Measurements from ENCODE around the gene MBD2.
A peak's percentile ranks its signal among the peaks of the same experiment; 100 is the strongest.
"Not testable (repeated sequence)": the region's sequence is repeated elsewhere in the genome, so short reads cannot be mapped to it uniquely, and the experiment has no call there.

Gene MBD2

DNA sequence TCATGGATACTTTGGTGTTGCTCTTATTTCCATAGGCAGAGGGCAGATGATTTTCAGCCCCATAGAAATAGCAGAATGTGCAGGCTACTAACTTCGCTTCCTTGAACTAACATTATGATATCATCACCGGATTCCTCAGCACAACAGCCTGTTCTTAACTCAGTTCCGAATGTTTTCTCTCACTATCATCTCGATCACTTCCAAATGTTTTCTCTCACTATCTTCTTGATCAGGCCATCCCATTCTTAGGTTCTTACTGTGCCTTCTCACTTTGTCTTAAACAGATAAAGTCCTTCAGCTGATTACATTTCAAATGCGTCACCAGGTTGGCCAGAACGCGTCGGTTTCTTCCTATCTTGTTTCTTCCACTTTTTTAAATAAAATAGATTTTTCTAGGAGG is 11.4 kb upstream of the MBD2 start:
- DNase-seq = no peak

- DNase-seq = no peak
These were observed 9.3 kb upstream of the MBD2 start for GRCh38 chr18:54233747-54234146.

DNA sequence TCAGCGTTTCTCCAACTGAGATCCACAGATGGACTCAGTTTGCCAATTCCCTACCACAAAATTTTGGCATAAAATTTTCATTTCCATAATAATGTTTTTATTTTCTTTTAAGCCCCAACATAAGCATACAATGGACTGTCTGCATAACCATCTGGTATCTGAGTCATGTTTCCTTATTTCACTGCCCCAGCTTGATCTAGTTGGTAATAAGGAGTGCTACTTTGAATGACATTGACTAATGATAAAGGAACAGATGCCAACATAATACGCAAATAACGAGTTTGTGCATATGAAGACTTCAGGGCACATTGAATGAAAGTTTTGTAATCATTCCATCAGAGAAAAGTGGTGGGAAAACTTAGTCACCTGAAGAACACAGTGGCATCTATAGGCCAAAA is 8.8 kb upstream of the MBD2 start:
- DNase-seq = peak; percentile 46

DNA sequence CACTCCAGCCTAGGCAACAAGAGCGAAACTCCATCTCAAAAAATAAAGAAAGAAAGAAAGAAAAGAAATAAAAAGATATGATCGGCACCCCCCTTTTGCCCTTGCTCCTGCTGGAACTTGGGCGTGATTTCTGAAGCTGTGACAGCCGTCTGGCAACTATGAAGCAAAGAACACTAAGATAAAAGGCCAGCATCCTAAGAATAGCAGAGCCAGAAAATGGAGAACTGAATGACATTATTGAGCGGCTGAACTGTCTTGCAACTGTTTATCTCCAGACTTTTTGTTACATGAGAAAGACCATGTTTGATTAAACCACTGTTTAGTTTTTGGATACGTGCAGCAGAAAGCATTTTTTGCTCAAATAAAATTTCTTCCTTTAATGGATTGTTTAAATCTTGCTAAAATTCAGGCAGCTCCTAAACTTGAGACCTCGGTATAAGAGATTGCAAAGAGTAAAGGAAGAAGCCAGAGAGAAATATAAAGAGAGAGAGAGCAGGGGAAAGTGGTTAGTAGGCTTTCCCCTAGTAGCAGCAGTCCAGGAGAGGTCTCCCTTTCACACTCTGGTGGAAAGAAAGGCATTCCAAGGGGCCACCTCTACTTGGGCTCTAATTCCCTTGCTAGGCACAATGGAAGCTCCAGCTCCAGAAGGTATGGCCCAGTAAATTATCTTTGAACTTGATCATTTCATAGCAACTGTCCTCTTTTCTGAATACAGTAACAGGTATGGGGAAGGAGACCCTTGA is 8.2 kb upstream of the MBD2 start:
- DNase-seq = no peak

DNA sequence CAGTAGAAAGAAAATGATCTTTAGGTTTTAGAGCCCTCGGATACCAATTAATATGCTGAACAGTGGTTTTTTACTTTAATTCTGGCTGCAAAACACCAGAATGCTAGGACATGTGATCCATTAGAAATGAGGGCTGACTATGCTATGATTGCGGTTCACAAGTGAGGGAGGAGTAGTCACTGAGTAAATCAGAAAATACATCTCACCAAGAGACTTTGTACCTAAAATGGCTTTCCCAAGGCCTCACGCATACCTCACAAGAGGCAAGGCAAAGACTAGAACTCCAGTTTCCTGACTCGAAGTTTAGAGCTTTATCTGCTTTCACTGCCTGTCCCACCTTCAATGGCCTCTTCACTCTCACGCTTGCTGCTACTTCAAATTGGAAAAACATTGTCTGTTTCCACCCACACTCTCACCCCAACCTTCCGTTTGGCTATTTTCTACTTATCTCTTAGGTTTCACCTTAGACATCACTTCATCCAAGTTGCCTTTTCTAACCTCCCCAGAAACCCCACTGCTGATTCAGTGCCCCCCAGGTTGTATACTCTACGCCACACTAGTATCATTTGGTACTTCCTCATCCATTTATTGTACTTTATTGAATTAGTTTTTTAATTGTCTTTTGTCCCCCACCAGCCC is 5.1 kb upstream of the MBD2 start:
- no peak for DNase-seq

GRCh38 chr18:54228364-54228763 is 3.9 kb upstream of the MBD2 start:
- DNase-seq = no peak

DNA sequence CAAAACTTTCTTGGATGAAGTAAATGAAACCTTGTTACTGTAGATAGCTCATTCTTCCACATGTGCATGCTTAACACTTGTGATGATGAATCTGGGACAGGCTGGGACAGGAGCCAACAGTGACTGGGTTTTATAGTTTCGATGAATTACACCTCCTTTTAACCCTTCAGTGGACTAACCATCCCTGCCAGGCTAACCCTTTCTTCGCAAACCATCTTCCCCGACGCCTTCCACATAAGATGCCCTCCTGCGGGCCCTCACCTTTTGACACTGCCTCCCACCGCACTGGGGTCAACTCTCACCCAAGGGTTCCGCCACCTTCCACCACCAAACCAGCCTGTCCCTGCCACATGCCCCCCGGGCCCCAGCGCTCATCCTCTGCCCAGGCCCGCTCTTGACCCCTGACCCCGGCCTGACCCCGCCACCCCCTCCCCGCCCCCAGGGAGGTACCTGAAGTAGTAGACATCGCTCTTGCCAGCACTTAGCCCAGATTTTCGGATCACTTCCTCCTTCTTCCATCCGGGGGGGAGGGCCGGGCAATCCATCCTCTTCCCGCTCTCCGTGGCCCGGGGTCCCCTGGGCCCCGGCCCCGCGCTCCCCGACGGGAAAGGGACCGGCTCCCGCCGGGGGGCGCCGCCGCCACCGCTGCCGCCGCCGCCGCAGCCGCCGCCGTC is 764 bp downstream of the MBD2 start:
- DNase-seq = peak; percentile 59

GRCh38 chr18:54222922-54223567 is 1.4 kb downstream of the MBD2 start:
- no peak for DNase-seq

GRCh38 chr18:54220406-54220805 is 4.1 kb downstream of the MBD2 start:
- no peak for DNase-seq

GRCh38 chr18:54218803-54219202 is 5.7 kb downstream of the MBD2 start:
- DNase-seq = not testable (repeated sequence)

- no peak for DNase-seq
These were observed 6.2 kb downstream of the MBD2 start for GRCh38 chr18:54218299-54218698.

- DNase-seq = no peak
These were observed 6.8 kb downstream of the MBD2 start for GRCh38 chr18:54217624-54218023.

DNA sequence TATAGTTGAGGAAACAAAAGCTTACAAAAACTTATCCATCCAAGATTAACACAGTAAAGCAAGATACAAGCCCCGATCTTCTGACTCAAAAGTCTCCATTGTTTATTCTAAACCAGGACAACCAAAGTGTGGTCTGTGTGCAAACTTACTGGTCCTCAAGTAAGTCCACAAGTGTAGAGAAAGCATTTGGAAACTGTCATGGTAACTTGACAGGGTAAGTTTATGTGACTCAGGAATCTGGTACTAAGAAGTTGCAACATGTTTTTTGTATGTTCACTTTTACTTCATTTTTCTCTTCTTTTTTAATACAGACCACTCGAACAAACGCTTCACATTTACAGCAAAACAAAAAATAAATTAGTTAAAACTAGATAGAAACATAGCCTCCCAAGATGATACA is 9.4 kb downstream of the MBD2 start:
- no peak for DNase-seq

- DNase-seq = no peak
These were observed 14.0 kb downstream of the MBD2 start for GRCh38 chr18:54210463-54210862.

DNA sequence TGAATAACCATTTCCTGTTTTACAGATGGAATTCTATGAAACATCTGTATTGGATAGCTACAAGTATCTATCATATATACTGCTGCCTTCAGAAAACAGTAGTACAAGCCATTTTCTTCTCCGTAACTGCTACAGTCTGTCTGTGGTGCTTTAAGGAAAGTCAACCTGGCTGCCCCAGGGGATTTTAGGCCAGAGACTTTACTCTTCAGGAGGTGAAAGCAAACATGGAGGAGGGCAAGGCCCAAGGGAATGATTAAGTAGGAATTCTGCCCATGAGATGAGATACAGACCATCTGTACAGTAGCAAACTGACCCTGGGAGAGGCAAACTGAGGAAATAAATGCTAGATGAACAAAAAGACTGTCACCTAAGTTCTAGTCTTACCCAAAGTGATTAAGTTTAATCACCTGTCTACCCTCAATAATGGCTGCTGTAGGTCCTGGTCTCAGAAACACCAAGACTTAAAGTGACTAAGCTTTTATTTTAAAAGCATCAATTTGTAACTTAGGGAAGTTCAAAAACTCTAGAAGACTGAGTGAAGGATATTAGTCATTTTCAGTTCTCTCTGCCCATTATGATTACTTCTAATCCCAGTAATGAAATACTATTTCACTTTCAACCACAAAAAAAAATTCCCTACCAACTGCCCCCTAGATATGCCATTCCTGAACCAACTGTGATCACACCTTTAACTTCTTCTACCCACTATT is 14.8 kb downstream of the MBD2 start:
- DNase-seq = no peak

DNA sequence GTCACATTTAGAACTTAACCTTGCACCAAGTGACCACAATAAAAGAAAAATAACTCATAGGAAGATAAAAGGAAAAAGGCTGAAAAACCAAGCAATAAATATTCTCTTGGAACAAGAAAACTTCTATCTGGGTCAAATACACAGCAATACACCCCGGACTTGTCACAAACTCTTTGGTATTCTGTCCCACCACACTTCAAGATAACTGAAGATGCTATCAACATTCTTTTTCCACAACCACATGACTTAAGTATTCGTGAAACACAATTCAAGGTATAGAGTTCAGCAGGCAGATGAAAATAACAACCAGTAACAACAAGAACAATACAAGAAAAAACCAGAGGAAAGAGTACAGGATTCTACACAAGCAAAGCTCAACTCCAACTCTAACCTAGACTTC is 18.0 kb downstream of the MBD2 start:
- no peak for DNase-seq

DNA sequence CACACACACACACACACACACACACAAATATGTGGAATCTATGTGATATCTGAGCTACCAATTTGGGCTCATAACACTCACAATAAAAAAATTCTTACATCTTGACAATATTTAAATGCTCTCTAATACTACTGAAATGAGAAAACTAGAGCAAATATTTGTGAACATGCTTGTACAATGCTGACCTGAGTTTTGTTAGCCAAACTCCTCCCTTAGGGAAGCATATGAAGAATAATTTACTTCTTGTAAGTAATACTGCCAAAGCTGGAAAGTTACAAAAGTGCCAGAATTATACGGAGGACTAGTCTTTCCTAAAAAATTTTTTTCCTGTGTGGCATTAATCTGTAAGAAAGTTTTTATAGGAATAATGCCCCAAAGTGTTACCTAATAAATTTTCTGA is 18.5 kb downstream of the MBD2 start:
- no peak for DNase-seq

- not testable (repeated sequence) for DNase-seq
These were observed 19.0 kb downstream of the MBD2 start for GRCh38 chr18:54205448-54205847.

GRCh38 chr18:54204883-54205282 is 19.6 kb downstream of the MBD2 start:
- DNase-seq = no peak

DNA sequence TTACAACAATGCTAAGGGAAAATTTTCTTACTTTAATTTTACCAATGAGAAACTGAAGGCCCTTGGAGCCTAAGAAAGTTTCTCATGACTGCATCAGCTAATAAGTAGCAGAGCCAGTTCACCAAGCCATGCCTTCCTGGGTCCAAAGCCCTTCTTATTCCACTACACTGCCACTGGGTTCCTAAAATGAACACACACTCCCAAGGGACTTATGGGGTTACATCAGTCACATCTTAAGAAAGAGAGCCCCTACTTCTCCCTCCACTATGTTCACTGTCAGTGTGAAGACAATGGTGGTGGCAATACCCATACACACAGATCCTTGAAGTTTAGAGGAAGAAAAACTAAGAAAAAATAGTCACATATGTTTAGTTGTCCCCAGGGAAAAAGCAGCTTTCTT is 20.6 kb downstream of the MBD2 start:
- no peak for DNase-seq

DNA sequence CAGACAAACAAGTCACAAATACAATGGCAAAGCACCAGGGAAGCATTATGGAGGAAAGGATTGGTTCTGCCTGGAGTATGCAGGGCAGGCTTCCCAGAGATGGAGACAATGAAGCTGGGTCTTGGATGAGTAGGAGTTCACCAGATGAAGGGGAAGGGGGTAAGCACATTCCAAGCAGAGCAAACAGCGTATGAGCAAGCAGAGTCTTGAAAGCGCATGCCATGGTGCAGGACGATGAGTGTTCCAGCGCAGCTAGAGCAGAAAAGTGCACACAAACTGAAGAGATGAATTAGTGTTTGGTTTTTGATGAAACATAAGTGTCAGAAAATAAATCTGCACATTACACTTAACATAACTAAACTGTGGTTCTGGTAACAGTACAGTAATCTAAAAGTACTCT is 21.6 kb downstream of the MBD2 start:
- no peak for DNase-seq

DNA sequence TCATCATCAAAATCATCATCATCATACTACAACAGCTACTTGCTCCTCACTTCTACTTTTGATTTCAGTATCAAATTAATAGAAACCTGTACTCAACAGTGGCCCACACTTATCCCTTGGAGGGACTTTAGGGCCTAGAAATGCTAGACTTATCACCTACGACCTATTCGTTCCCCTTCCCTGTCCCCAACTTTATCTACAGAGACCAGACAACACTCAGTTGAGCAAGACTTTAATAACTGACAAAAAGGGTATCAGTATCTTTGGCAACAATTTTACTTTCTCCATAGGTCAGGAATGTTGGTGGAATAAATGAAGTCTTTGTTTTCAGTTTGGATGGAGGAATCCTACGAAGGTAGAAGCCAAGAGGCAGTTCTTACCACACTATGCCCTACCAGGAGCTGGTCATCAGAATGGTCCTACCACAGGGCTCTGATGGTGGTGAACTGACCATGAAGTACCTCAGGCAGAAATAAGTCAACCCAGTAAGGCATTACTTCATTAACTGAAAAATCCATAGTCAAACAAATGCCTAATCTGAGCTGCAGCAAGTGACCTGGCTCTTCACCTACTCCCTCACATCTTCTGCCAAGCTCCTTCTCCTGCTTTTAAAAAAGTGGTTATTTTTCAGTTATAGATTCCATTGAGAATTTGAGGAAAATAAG is 26.6 kb downstream of the MBD2 start:
- no peak for DNase-seq

GRCh38 chr18:54193786-54194185 is 30.7 kb downstream of the MBD2 start:
- no peak for DNase-seq

All from NCI-H446 treated with DMSO at 0.1 percent for 48 hours (cell line).